GM21528 (cell line): ENCODE data around the gene MICOS13.
A peak's percentile ranks its signal among the peaks of the same experiment; 100 is the strongest.

Source experiments
- ATAC-seq: cut with Tn5 transposase; IDR thresholded peaks from one replicate; pipeline ENCODE4 v1.9.1; 2021; ENCODE audit warnings: mild to moderate bottlenecking, moderate library complexity; ENCODE audit not compliant: unreplicated experiment, low FRiP score

Gene MICOS13, protein sequence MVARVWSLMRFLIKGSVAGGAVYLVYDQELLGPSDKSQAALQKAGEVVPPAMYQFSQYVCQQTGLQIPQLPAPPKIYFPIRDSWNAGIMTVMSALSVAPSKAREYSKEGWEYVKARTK

DNA sequence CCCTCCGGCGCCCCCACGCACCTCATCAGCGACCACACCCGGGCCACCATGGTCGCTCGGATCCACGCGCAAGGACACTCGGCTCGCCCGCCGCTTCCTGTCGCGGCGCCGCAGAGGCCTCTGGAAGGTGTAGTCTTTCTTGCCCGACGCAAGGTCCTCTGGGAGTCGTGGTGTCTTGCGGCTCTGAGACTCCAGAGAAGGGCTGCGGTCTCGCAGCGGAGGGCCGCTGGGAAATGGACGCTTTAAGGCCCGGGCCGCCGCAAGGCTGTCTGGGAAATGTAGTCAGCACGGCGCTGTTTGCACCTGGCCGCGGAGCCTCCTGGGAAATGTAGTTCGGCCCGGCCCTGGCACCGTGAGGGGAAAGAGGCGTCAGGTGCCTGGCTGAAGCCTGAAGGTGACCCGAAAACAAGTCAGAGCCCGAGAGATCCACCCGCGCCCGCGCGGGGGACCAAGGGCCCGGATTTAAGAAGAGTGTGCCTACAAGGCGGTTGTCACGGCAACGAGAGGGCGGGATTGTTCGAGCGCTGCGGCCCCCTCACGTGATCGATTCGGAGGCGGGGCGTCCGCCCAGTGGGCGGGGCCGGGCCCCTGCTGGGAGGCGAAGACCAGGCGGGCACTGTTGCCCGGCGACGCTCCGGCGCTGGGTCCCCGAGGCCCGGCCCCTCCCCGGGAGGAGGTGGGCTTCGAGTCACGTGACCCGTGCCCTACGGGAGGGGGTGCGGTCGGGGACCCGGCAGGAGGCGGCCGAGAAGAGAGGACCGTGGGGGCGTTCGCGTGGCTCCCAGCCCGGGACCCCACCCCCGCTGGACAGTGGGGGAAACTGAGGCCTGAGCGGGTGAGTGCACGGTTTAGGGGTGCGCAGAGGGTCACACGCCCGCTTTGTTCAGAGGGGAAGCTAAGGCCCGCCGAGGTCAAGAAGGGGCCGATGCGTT is at the start of gene MICOS13, which contains the start of gene HSD11B1L:
TSS of gene MICOS13 (minus strand) at position 80 of the 932 bp plus-strand sequence. CDS start at position 50, 30 bp downstream.
TSS of gene HSD11B1L (plus strand) at position 591 of the 932 bp plus-strand sequence. CDS start 3,806 bp downstream, outside the sequence.
- ATAC-seq, result peak; percentile 80

DNA sequence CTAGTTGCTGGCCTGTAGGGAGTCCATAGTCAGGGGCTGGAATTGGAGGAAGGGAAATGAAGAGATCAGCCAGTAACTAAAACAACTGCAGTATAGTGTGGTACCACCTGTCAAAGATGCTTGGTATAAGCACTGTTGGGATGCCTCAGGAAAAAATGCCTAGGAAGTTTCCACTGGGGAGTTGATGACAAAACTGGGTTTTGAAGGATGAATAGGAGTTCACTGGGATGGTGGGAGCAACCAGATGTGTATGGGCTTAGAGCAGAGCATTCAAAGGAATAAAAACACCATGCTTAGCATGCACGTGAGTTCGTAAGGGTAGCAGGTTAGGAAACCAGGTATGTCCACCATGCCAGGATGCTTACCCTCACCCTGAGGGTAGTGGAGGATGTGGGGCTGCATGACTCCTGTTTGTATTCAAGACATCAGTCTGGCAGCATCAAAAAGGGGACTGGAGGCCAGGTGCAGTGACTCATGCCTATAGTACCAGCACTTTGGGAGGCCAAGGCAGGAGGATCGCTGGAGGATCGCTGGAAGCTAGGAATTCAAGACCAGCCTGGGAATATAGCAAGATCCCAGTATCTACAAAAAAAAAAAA is 47.2 kb upstream of the MICOS13 start:
- ATAC-seq, result no peak

DNA sequence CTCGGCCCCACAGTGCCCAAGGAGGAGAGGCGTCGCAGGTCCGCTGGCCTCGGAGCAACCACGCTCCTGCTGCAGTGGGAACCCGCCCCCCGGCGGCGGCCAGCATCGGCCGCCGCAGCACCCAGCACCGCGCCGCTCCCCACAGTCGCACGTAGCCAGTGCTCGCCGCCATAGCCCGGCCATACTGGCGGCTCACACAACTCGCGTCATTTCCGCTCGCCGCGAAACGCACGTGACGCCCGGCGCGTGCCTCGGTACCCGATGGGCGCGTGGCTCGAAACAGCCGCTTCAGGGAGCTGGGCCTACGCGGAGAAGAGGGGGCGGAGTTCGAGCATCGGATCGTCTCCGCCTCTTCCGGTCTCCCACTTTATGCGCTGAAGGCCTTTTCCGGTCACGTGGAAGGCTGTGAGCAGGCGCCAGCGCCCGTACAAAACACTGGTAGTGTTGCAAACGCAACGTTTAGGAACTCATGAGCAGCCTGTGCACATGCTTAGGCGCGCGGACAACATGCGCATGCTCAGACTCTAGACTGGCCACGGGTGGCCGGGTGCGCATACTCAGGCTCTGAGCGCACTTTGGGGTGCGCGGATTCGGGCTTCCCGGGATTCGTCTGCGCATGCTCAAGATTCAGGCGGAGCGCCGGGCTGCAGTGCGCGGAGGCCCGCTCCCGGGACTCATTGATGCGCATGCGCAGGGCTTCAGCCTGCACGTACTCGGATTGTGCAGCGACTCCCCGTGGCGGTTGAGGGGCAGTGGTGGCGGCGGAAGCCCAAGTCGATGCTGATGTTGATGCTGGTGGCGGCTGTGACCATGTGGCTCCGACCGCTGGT is 39.9 kb upstream of the MICOS13 start, which contains the start of the genes CATSPERD and LONP1:
TSS of gene CATSPERD (plus strand) at position 677 of the 830 bp plus-strand sequence. CDS start at position 778, 101 bp downstream.
TSS of gene LONP1 (minus strand) at position 186 of the 830 bp plus-strand sequence. CDS start at position 172, 14 bp downstream.
- ATAC-seq, result peak; percentile 76

DNA sequence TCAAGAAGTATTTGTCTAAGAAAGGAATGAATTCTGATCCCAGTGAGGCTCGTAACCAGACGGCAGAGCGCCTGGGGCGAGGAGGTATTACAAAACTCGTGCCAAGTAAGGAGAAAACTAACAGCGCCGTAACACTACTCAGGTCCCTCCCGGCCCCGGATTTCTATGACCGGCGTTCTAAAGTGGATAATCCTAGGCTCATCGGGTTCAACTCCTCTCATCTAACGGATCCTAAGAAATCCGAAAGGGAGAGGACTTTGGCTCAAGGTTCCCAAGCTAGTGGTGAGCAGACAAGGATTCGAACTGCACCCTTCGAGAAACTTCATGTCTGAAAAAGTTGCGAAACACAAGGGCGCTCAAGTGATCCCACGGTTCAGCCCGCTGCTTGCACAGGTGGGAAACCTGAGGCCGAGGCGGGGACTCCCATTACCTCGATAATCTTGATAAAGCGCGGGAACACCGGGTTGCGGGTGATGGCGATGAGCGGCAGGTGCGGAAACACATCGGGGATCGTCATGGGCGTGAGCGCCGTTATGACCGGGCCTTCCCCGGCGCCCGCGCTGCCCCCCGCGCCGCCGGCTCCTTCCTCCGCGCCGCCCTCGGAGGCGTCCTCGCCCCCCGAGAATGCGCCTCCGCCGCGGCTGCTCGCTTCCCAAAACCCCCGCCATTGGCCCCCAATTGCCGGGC is 39.1 kb upstream of the MICOS13 start:
- ATAC-seq, result peak; percentile 10

DNA sequence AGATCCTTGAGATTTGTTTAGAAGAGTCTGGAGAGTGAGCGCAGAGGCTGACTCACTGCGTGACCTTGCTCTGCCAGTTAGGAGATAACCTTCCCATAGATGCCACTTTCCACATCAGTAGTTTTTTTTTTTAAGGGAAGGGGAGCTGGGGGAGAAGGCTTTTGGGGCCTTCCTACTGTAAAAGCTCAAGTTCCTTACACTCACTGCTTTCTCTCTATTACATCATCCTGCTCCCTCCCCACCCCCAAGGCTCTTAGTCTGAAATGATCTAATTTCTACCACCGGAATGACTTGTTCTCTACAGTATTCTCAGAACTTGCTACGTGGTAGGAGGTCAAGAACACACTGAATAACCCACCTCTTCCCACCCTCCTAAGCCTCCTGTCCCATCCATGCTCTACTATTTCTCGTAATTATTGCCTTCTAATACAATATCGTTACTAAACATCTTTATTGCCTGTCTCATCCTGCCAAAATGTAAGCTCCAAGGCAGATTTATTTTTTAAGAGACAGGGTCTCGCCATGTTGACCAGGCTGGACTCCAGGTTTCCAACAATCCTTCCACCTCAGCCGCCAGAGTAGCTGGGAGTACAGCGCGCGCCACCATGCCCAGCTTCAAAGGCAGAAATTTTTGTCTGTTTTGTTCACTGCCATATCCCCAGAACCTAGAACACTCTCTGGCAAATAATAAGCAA is 38.4 kb upstream of the MICOS13 start:
- ATAC-seq, result no peak

DNA sequence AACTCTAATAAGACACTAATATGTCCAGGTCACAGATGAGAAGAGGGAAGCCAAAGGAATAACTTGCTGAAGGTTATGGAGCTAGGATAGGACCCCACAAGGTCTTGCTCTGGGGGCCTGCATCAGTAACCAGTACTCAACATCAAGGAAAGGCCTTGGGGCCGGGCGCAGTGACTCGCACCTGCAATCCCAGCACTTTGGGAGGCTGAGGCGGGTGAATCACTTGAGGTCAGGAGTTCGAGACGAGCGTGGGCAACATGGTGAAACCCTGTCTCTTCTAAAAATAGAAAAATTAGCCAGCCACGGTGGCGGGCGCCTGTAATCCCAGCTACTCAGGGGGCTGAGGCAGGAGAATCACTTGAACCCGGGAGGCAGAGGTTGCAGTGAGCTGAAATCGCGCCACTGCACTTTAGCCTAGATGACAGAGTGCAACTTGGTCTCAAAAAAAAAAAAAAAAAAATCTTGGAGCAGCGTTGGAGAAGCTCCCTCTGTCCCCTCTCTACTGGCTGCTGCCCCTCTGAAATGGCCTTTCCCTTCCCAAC is 37.8 kb upstream of the MICOS13 start:
- ATAC-seq, result no peak

DNA sequence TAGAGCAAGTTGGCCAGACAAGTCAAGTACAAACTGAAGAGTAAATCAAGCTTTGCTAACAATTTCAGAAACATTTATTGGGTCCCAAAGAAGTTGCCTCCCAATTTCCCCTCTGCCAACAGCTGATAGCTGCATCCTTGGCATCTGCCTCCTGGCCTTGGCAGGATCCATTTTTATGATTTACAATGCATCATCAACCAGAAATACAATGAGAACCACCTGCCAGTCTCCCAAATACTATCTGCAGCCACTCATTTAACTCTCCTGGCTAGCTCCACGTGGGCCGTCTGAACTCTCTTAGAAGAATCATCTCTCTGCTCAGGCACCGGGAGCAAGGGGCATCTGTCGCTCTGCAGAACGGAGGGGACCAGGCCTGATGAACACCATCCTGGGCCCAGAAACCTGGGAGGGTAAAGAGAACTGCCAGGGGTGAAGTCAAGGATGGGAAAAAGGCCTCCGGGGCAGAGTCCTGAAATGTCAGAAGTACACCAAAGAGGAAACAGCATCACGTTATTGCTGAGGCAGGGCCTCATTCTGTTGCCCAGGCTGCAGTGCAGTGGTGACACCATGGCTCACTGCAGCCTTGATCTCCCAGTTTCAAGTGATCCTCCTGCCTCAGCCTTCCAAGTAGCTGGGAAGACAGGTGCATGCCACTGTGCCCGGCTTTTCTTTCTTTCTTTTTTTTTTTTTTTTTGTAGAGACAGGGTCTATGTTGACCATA is 37.1 kb upstream of the MICOS13 start:
- ATAC-seq, result no peak

DNA sequence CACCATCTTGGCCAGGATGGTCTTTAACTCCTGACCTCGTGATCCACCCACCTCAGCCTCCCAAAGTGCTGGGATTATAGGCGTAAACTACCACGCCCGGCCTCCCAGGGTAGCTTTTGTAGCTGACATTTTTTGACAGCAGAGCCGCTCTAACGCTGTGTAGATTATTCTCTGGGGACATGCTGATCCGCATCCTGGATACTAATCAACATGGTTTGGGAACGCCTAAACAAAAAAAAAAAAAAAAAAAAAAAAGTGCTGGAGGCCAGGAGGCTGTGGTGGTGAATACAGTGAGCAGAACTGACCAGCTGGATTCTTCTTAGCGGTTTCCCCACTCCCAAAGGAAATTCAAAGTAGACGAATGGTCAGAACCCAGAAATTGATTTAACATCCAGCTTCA is 34.5 kb upstream of the MICOS13 start:
- no peak for ATAC-seq

DNA sequence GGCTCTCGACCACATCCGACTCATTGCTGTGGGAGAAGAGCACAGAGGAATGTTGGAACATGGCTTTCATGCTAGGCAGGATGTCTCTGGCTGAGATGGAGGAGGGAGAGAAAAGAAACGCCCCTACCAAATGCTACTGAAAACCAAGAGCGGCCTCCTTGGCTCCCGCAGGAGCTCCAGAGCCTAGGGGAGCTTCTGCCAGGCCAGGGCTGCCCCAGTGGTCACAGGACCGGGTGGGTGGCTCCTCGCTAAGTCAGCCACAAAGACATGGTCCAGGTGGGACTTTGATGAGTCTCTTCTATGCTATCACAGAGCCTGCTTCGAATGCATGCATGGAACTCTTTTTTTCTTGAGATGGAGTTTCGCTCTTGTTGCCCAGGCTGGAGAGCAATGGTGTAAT is 32.9 kb upstream of the MICOS13 start:
- ATAC-seq, result no peak

DNA sequence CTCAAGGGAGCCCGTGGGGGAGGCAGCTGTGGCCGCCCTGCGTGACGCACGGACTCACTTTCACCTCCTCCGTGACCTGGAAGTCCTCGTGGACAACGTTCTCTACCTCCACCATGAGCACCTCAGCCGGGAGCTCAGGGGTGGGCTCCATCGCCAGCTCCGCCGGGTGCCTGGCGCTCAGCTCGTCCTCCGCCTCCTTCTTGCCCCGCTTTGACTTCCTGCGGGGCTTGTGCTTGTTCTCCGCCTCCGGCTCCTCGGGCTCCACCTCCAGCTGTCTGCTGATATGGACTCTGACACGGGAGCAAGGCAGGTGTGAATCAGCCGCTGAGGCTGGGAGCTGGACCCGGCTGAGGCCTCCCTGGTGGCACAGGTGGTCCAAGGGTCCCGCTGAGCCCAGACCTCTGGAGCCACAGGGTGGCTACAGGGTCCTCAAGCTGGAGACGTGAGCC is 31.4 kb upstream of the MICOS13 start:
- no peak for ATAC-seq

DNA sequence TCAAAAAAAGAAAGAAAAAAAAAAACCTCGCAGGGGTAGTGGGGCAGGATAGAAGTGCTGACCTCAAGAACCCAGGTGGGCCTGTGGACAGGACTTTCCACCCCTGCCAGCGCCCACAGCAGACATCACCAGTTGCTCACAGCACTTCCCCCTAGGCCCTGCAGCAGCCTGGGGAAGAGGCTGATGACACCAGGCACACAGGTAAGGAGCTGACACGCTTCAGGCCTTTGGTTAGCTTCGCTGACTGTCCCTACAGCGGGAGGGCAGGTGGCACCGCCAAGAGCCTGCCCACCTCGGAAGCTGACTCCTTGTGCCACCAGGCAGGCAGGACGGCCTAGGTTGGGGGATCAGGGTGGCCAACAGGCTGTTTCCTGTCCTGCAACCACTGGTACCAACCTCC is 30.7 kb upstream of the MICOS13 start:
- ATAC-seq, result no peak

DNA sequence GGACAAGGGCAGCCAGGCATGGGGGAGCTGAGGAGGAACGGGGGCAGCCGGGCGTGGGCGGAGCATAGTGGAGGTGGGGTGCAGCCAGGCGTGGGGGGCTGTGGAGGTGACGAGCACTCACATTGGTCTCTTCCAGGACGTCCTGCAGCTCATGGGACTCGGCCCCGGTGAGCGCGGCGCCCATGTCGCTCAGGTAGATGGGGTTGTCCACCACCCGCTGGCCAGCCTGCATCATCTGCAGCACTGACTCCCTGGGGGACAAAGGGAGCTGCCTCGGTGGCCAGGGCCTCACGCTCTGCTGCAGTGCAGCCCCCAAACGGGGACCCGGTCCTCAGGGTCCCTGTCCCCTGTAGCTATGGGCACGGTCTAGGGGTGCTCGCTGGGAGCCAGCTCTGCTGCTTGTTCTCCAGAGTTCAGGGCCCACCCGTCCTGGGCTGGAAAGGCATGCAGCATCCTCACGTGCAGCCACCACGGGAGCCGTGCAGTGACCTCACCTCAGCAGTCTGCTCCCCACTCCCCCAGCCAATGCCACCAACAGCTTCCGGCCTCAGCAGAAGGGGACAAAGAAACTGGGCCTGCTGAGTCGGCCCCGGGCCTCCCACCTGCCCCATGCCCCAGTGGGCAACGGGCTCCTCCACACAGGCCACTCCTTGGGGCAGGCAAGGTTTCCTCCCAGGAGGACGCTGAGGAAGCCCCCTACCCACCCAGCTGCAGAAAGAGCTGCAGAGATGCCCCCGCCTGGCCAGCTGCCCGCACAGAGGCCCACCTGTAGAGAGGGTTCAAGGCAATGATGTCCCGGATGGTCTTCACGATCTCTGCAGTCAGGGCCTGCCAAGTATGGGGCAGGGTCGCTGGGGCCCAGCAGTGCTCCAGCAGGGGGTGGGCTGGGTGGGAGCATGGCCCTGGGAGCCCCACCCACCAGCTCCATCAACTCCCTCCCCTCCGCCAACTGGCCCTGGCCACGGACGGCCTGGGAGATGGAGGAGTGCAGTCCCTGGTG is 27.6 kb upstream of the MICOS13 start:
- no peak for ATAC-seq

DNA sequence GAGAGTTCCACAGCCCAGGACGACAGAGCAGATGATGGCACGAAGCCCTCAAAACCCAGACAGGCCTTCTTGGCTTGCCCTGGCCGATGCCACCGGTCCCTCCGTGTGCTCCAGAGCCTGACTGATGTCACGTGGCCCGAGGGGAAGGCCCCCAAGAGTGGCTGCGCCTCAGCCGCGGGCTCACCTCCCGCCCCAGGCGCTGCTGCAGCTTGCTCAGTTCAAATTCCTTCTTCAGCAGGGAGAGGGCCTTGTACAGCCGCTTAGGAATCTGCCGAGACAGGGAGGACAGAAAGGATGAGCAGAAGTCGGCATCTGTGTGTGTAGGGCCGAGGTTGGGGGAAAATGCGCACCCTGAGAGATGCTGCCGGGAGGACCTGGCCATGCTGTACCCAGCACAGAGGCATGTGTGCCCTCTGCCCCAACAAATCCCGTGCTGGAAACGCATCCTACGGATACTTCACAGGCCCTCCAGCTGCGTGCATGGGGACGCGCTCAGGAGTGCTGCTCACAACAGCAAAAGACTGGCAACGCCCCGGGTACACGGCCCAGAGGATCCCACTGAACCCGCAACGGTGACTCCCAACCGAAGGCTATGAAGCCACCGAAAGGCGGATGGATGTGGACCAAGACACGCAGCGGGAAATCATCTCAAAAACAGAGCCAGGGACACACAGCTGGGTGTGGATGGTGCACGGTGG is 26.7 kb upstream of the MICOS13 start:
- ATAC-seq, result no peak

DNA sequence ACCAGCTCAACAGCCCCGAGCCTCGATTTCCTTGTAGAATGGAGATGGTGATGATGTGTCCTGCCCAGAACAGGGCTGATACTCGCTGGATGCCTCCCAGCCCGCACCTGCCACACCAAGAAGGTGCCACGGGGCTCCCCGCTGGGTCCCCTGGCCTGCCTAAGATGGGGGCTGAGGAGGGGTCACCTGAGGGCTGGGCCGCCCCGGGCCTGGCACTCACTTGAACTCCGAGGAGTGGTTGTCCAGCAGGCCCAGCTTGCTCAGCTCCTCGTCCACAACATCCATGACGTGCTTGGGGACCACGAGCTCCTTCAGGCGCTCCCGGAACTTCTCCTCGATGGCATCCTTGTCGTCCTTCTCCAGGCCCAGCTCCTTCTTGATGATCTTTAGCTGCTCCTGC is 25.2 kb upstream of the MICOS13 start:
- no peak for ATAC-seq

DNA sequence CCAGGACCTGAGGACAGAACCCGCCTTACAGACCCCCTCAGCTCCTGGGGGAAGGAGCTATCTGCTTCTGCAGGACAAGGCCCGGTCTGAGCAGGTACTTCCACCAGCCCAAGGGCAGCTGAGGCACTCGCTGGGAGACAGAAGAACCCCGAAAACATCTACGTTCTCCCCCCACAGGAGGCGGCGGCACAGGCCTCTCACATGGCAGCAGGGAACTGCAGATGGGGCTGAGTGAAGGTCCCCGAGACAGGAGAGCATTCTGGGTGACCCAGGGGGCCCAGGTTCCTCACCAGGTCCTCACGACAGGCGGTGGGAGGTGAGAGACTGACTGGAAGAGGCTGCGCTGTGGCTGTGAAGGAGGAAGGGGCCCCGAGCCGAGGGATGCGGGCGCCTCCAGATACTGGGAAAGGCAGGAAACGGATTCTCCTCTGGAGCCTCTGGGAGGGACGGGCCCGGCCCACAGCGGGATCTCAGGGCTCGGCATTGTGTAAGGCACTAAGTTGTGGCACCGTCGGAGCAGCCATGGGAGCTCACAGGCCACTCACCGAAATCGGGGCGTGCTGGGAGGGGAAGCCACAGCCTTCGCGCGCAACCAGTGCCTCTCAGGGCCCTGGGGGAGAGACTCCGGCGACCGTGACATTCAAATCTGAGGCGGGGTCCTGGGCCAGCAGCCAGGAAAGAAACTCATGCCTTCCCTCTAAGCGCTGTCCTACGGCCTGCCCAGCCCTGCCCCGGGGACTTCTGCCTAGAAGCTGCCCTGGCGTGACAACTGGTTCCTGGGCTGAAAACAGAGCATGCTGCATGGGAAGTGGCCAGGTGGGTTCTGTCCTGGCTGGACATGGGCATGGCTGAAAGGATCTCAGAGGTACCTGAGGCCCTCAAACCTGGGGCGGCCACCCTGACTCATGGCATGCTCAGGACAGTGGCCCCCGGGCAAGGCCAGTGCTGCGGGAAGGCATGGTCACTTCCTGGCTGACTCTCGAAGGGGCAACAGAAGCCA is 23.8 kb upstream of the MICOS13 start:
- ATAC-seq, result no peak
